Measurements from ENCODE around the gene NPIPA5.
"Not testable (repeated sequence)": the region's sequence is repeated elsewhere in the genome, so short reads cannot be mapped to it uniquely, and the experiment has no call there.

NPIPA5 gene

GRCh38 chr16:15378194-15378593 is at the start of gene NPIPA5:
NPIPA5 (minus strand) TSS chr16:15378294; CDS start chr16:15378294, 0 bp downstream.
- DNase-seq, result not testable (repeated sequence)

GRCh38 chr16:15427648-15428239 is 49.6 kb upstream of the NPIPA5 start:
- DNase-seq, result peak; percentile 59

- DNase-seq, result no peak
Observed at GRCh38 chr16:15426796-15427195, 48.7 kb upstream of the NPIPA5 start.

GRCh38 chr16:15425861-15426260 is 47.8 kb upstream of the NPIPA5 start:
- DNase-seq, result no peak

GRCh38 chr16:15422222-15422621 is 44.1 kb upstream of the NPIPA5 start:
- no peak for DNase-seq

DNA sequence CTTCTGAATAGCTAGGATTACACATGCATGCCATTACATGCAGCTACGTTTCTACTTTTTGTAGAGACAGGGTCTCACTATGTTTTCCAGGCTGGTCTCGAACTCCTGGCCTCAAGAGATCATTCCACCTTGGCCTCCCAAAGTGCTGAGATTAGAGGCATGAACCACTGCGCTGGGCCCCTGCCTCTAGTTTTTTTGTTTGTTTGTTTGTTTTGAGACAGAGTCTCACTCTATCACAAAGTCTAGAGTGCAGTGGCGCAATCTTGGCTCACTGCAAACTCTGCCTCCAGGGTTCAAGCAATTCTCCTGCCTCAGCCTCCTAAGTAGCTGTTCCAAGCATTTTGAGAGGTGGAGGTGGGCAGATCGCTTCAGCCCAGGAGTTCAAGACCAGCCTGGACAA is 43.6 kb upstream of the NPIPA5 start:
- not testable (repeated sequence) for DNase-seq

- no peak for DNase-seq
Observed at GRCh38 chr16:15418206-15418605, 40.1 kb upstream of the NPIPA5 start.

DNA sequence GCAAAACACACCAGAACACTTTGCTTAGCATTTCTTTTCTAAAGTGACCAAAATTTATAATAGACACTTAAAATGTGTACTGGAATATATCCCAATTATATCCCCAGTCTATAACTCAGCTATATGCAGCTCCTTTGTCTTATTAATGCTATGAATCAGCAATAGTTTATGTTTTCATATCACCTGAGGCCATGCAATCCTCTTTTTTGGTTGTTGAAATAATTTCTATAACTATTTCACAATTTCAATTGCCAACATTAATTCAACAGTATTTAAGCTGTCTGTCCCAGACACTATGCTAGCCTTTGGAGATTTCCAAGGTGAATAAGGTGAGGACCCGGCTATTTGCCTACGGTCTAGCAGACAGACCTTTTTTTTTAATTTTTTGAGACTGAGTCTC is 39.1 kb upstream of the NPIPA5 start:
- no peak for DNase-seq

DNA sequence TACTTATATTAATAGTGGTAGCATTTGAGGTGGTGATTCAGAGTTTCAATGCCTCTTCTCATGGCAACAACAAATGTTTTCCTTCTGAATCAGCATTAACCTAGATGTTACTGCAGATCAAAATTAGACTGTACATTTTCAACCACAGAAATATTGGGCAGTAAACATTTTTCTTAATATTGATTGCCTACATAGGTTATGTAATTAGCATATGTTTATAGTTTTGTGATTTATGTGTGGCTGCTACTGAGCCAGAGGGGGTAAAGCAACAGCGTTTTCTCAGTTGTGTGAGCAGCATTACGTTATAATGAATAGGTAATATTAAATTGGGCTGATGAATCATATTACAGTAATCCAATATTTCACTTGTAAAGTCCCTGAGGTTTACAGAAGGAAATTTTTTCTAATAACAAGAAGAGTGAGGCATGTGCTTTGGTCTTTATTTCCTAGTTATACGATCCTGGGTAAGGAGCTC is 37.5 kb upstream of the NPIPA5 start:
- DNase-seq, result no peak

- not testable (repeated sequence) for DNase-seq
Observed at GRCh38 chr16:15409476-15409875, 31.4 kb upstream of the NPIPA5 start.

DNA sequence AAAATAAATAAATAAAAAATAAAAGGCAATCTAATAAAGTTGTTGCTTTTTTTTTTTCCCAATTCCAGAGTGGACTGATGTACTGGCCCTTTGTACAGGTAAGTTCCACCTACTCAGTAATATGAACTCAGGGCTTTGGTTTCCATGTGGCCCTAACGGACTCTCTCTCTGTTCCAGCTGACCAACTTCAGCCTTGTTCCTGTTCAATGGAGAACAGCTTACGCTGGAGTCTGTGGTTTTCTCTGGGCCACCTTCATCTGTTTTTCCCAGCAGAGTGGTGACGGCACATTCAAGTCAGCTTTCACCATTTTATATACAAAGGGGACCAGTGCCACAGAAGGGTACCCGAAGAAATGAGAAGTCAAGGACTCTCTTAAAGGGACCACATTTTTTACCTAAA is 29.7 kb upstream of the NPIPA5 start:
- DNase-seq, result not testable (repeated sequence)

GRCh38 chr16:15404792-15405191 is 26.7 kb upstream of the NPIPA5 start:
- no peak for DNase-seq

DNA sequence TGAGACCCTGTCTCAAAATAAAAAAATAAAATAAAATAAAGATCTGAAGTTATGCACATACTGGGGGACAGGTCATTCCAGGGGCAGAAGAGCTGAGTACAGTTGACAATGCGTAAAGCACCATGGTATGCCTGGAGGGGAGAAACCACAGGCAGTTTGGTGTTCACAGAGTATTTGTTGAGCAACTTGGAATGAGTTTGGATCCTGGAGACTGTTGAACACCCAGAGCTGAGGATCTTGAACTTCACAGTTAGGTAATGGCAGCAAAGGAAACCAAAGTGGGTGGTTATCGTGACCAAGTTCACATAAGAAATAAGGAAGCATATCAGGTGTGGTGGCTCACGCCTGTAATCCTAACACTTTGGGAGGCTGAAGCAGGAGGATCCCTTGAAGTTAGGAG is 26.0 kb upstream of the NPIPA5 start:
- DNase-seq, result not testable (repeated sequence)

- no peak for DNase-seq
Observed at GRCh38 chr16:15403392-15403995, 25.4 kb upstream of the NPIPA5 start.

DNA sequence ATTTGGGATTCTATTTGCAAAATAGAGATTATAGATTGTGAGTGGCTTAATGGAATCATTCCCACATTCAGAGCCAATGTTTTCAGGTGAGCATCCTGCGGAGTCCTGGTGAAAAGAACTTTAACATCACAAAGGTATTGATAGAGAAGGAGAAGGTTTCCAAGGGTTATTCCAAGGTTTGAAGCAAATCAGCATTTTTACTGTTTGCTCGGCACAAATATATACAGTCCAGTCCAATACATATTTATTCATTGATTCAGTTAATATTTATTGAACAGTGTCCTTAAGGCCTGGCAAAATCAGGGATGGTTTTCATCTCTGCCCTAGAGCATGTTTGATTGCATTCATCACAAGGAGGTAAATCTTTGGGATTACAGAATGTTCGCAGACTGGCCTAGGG is 23.9 kb upstream of the NPIPA5 start:
- no peak for DNase-seq

- not testable (repeated sequence) for DNase-seq
Observed at GRCh38 chr16:15400314-15400713, 22.2 kb upstream of the NPIPA5 start.

DNA sequence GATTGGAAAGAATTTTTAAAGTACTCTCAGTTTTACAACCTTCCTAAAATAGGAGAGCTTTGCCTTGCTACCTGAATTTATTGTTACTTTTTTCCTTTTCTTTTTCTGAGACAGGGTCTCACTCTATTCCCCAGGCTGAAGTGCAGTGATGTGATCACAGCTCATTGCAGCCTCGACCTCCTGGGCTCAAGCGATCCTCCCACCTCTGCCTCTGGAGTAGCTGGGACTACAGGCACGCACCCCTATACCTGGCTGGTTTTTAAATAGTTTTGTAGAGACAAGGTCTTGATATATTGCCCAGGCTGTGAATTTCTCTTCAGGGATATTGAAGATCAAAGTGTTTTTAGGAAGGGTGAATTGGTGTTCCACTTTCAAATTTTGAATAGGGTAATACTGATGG is 21.2 kb upstream of the NPIPA5 start:
- DNase-seq, result no peak

GRCh38 chr16:15398618-15399316 is 20.7 kb upstream of the NPIPA5 start:
- no peak for DNase-seq

GRCh38 chr16:15396948-15397594 is 19.0 kb upstream of the NPIPA5 start:
- no peak for DNase-seq

GRCh38 chr16:15396509-15396829 is 18.4 kb upstream of the NPIPA5 start:
- not testable (repeated sequence) for DNase-seq

DNA sequence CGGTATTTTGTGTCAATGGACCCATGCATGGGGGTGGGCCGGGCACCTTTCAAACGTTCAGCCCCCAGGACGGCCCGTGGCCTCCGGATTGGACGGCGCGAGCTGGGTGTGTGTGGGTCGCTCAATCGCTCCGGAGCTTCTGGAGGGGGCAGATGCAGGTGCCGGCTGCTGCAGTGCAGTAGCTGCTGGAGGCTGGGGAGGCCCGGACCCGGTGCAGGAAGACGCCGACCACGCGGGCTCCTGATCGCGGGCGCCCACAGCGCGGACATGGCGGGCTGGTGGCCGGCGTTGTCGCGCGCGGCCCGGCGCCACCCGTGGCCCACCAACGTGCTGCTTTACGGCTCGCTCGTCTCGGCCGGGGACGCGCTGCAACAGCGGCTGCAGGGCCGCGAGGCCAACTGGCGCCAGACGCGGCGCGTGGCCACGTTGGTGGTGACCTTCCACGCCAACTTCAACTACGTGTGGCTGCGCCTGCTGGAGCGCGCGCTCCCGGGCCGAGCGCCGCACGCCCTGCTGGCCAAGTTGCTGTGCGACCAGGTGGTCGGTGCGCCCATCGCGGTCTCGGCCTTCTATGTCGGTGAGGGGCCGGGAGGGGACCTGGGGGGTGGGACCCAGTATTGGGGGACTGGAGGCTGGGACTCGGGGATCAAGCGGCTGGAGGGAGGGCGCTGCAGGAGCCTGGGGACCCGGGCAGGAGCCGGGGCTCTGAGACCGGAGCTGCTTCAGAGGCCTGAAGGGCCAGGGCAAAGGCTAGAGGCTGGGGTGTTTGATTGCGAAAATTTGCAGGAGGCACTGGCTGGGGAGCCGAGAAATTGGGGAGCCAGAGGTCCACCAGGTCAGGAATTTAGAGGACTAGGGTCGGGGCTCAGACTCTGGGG is 17.8 kb upstream of the NPIPA5 start, which contains the start of gene MPV17L:
TSS of gene MPV17L (plus strand) at position 124 of the 878 bp plus-strand sequence. CDS start at position 268, 144 bp downstream.
- DNase-seq, result not testable (repeated sequence)

DNA sequence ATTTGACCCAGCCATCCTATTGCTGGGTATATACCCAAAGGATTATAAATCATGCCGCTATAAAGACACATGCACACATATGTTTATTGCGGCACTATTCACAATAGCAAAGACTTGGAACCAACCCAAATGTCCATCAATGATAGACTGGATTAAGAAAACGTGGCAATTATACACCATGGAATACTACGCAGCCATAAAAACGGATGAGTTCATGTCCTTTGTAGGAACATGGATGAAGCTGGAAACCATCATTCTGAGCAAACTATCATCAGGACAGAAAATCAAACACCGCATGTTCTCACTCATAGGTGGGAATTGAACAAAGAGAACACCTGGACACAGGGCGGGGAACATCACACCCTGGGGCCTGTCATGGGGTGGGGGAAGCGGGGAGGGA is 14.9 kb upstream of the NPIPA5 start:
- not testable (repeated sequence) for DNase-seq

DNA sequence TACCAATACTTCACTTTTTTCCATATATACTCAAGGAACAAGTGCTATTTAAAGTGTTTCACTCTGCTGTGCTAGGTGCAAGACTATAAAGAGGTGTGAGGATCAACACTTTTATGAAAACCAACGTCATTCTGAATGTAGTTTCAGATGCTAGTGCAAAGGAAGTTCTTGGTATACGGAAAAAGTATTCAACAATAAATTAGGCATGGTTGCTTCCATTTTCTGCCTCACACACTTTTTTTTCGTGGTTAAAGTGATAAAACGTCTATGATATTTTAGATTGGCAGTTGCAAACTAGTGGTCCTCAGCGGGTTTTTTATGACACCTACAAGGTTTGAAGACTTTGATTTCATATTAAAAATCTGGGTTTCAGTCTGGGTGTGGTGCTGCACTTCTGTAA is 11.8 kb upstream of the NPIPA5 start:
- DNase-seq, result not testable (repeated sequence)

Measured in activated naive CD4-positive, alpha-beta T cell treated with Interleukin-2 at 50 U/mL for 16 hours (primary cell).